ENCODE results near the gene CDC42BPB.

Gene CDC42BPB

GRCh38 chr14:102952276-102952675 is 105.1 kb downstream of the CDC42BPB start:
- H4K20me1 ChIP-seq (ENCODE audit: control insufficient read depth, insufficient read depth, low read depth, low read length), result no peaks in the 10 kb centered on the region
- no peaks in the 10 kb centered on the region for H3K79me2 ChIP-seq (ENCODE audit: control insufficient read depth, low read length)
- TF ChIP-seq EZH2phosphoT487 (IDR thresholded peaks at IDR 0.05; ENCODE audit: borderline replicate concordance, low read length) (no peak), CTCF (IDR thresholded peaks at IDR 0.05; ENCODE audit: low read depth, low read length, poor library complexity, severe bottlenecking) (no peak)
- no peak overlapping the region for H3K4me2 ChIP-seq (ENCODE audit: low read length)
- H3K9me3 ChIP-seq (ENCODE audit: control insufficient read depth, insufficient read depth, low read length), result no peaks in the 10 kb centered on the region
- H3K36me3 ChIP-seq (ENCODE audit: control insufficient read depth, low read length), result no peaks in the 10 kb centered on the region
- no peaks in the 10 kb centered on the region for H3K9me2 ChIP-seq (replicated peaks; ENCODE audit: control insufficient read depth, low read length)
- no peak overlapping the region for H3K27ac ChIP-seq (ENCODE audit: low read depth, low read length)
- H3K27me3 ChIP-seq (ENCODE audit: control insufficient read depth, low read length), result no peaks in the 10 kb centered on the region
- H3K4me1 ChIP-seq (ENCODE audit: control insufficient read depth, low read length), result peaks cover 24% of the 10 kb centered on the region
- no peak overlapping the region for H3K4me3 ChIP-seq (ENCODE audit: low read length)
- 0 out of 2 replicates have a peak, but pooled peaks cover 2% of the 10 kb centered on the region for H3F3A ChIP-seq (ENCODE audit: control insufficient read depth, insufficient read depth)

- no peak for TF ChIP-seq CTCF (IDR thresholded peaks at IDR 0.05; ENCODE audit: low read depth, low read length, poor library complexity, severe bottlenecking)
- no peak for TF ChIP-seq EZH2phosphoT487 (IDR thresholded peaks at IDR 0.05; ENCODE audit: borderline replicate concordance, low read length)
- H3K27me3 ChIP-seq (ENCODE audit: control insufficient read depth, low read length), result no peaks in the 10 kb centered on the region
- peaks cover 6% of the 10 kb centered on the region; the same call in 1 of the 2 replicates for H3F3A ChIP-seq (ENCODE audit: control insufficient read depth, insufficient read depth)
- no peak overlapping the region for H3K4me3 ChIP-seq (ENCODE audit: low read length)
- no peaks in the 10 kb centered on the region for H3K9me2 ChIP-seq (replicated peaks; ENCODE audit: control insufficient read depth, low read length)
- H3K36me3 ChIP-seq (ENCODE audit: control insufficient read depth, low read length), result no peaks in the 10 kb centered on the region
- no peak overlapping the region for H3K4me2 ChIP-seq (ENCODE audit: low read length)
- H3K4me1 ChIP-seq (ENCODE audit: control insufficient read depth, low read length), result peaks cover 29% of the 10 kb centered on the region
- no peaks in the 10 kb centered on the region for H3K9me3 ChIP-seq (ENCODE audit: control insufficient read depth, insufficient read depth, low read length)
- no peak overlapping the region for H3K27ac ChIP-seq (ENCODE audit: low read depth, low read length)
- no peaks in the 10 kb centered on the region for H4K20me1 ChIP-seq (ENCODE audit: control insufficient read depth, insufficient read depth, low read depth, low read length)
- H3K79me2 ChIP-seq (ENCODE audit: control insufficient read depth, low read length), result no peaks in the 10 kb centered on the region
Measured at GRCh38 chr14:102951799-102952198, 105.5 kb downstream of the CDC42BPB start.

- H3K79me2 ChIP-seq (ENCODE audit: control insufficient read depth, low read length), result no peaks in the 10 kb centered on the region
- no peak overlapping the region for H3K4me3 ChIP-seq (ENCODE audit: low read length)
- H3K9me2 ChIP-seq (replicated peaks; ENCODE audit: control insufficient read depth, low read length), result no peaks in the 10 kb centered on the region
- no peaks in the 10 kb centered on the region for H3K36me3 ChIP-seq (ENCODE audit: control insufficient read depth, low read length)
- H4K20me1 ChIP-seq (ENCODE audit: control insufficient read depth, insufficient read depth, low read depth, low read length), result no peaks in the 10 kb centered on the region
- no peak overlapping the region for H3K27ac ChIP-seq (ENCODE audit: low read depth, low read length)
- H3K27me3 ChIP-seq (ENCODE audit: control insufficient read depth, low read length), result no peaks in the 10 kb centered on the region
- H3K4me1 ChIP-seq (ENCODE audit: control insufficient read depth, low read length), result peaks cover 37% of the 10 kb centered on the region
- peaks cover 6% of the 10 kb centered on the region; the same call in 1 of the 2 replicates for H3F3A ChIP-seq (ENCODE audit: control insufficient read depth, insufficient read depth)
- H3K4me2 ChIP-seq (ENCODE audit: low read length), result no peak overlapping the region
- no peaks in the 10 kb centered on the region for H3K9me3 ChIP-seq (ENCODE audit: control insufficient read depth, insufficient read depth, low read length)
- TF ChIP-seq CTCF (IDR thresholded peaks at IDR 0.05; ENCODE audit: low read depth, low read length, poor library complexity, severe bottlenecking), result no peak
- TF ChIP-seq EZH2phosphoT487 (IDR thresholded peaks at IDR 0.05; ENCODE audit: borderline replicate concordance, low read length), result no peak
Measured at GRCh38 chr14:102951034-102951433, 106.3 kb downstream of the CDC42BPB start.

All from DOHH2 (cell line).